ENCODE data around the gene TASP1. TPM values are rescaled to one million over a fixed set of nuclear protein-coding genes. Genes with fewer than 3 reads are reported as not detected.
"Not testable (repeated sequence)": the region's sequence is repeated elsewhere in the genome, so short reads cannot be mapped to it uniquely, and the experiment has no call there.

The TASP1 gene
- total RNA-seq, 1 donor from 2014 or later, result 9.0 TPM

GRCh38 chr20:13389115-13389514, 249.6 kb downstream of the TASP1 start:
- Mint-ChIP-seq H3K9me3 (ENCODE audit: unreplicated experiment) (no peaks in the 10 kb centered on the region), H3K27me3 (ENCODE audit: unreplicated experiment) (no peaks in the 10 kb centered on the region), H3K27ac (ENCODE audit: unreplicated experiment) (no peak overlapping the region), H3K4me1 (ENCODE audit: unreplicated experiment) (no peaks in the 10 kb centered on the region), H3K4me3 (ENCODE audit: unreplicated experiment) (no peak overlapping the region), H3K36me3 (ENCODE audit: unreplicated experiment) (peaks cover 16% of the 10 kb centered on the region)
- DNase-seq (ENCODE audit: extremely low spot score, unreplicated experiment), result no peak
- TF ChIP-seq CTCF (IDR thresholded peaks at IDR 0.05), result no peak

- Mint-ChIP-seq H3K27me3 (ENCODE audit: unreplicated experiment) (no peaks in the 10 kb centered on the region), H3K9me3 (ENCODE audit: unreplicated experiment) (peaks cover 12% of the 10 kb centered on the region), H3K36me3 (ENCODE audit: unreplicated experiment) (peaks cover 20% of the 10 kb centered on the region), H3K4me1 (ENCODE audit: unreplicated experiment) (no peaks in the 10 kb centered on the region), H3K4me3 (ENCODE audit: unreplicated experiment) (no peak overlapping the region), H3K27ac (ENCODE audit: unreplicated experiment) (no peak overlapping the region)
- DNase-seq (ENCODE audit: extremely low spot score, unreplicated experiment), result no peak
- no peak for TF ChIP-seq CTCF (IDR thresholded peaks at IDR 0.05)
Measured at GRCh38 chr20:13384132-13384531, 254.6 kb downstream of the TASP1 start.

- DNase-seq (ENCODE audit: extremely low spot score, unreplicated experiment), result no peak
- no peak for TF ChIP-seq CTCF (IDR thresholded peaks at IDR 0.05)
- Mint-ChIP-seq H3K27ac (ENCODE audit: unreplicated experiment) (no peak overlapping the region), H3K4me1 (ENCODE audit: unreplicated experiment) (no peaks in the 10 kb centered on the region), H3K27me3 (ENCODE audit: unreplicated experiment) (no peaks in the 10 kb centered on the region), H3K4me3 (ENCODE audit: unreplicated experiment) (no peak overlapping the region), H3K36me3 (ENCODE audit: unreplicated experiment) (peaks cover 17% of the 10 kb centered on the region), H3K9me3 (ENCODE audit: unreplicated experiment) (peaks cover 24% of the 10 kb centered on the region)
Measured at GRCh38 chr20:13382786-13383185, 255.9 kb downstream of the TASP1 start.

GRCh38 chr20:13380497-13381229, 258.1 kb downstream of the TASP1 start:
- peaks cover 13% of the 10 kb centered on the region for H3K36me3 Mint-ChIP-seq (ENCODE audit: unreplicated experiment)
- H3K27ac Mint-ChIP-seq (ENCODE audit: unreplicated experiment); H3K27me3 Mint-ChIP-seq (ENCODE audit: unreplicated experiment): not testable (repeated sequence)

GRCh38 chr20:13373400-13373799, 265.3 kb downstream of the TASP1 start:
- Mint-ChIP-seq H3K4me3 (ENCODE audit: unreplicated experiment) (no peak overlapping the region), H3K27me3 (ENCODE audit: unreplicated experiment) (no peaks in the 10 kb centered on the region), H3K4me1 (ENCODE audit: unreplicated experiment) (no peaks in the 10 kb centered on the region), H3K36me3 (ENCODE audit: unreplicated experiment) (peaks cover 17% of the 10 kb centered on the region), H3K9me3 (ENCODE audit: unreplicated experiment) (peaks cover 34% of the 10 kb centered on the region), H3K27ac (ENCODE audit: unreplicated experiment) (no peak overlapping the region)
- no peak for TF ChIP-seq CTCF (IDR thresholded peaks at IDR 0.05)
- DNase-seq (ENCODE audit: extremely low spot score, unreplicated experiment), result no peak

More at GRCh38 chr20:13380497-13381229, 258.1 kb downstream of the TASP1 start:
- H3K9me3 Mint-ChIP-seq (ENCODE audit: unreplicated experiment), result peaks cover 33% of the 10 kb centered on the region
- not testable (repeated sequence) for DNase-seq (ENCODE audit: extremely low spot score, unreplicated experiment); H3K4me3 Mint-ChIP-seq (ENCODE audit: unreplicated experiment); H3K4me1 Mint-ChIP-seq (ENCODE audit: unreplicated experiment)
